OCI-LY7 (cell line): ENCODE data around the gene LHFPL6. TPM values are rescaled to one million over a fixed set of nuclear protein-coding genes. Genes with fewer than 3 reads are reported as not detected.

Experiments used
- BruUV-seq: library from RNA; stranded (reverse); fragments of 400-500 nt; replicated peaks from 2 replicates; lab custom pipeline; 2021; lab: Mats Ljungman, UMichigan
- CTCF ChIA-PET: fragments of 300-600 bp; sonication (Branson Sonifier 250); formaldehyde crosslinking; loops from one replicate; lab custom pipeline; 2022; ENCODE audit warnings: antibody characterized with exemption; ENCODE audit not compliant: unreplicated experiment; lab: Charles Lee
- POLR2A ChIA-PET: fragments of 300-600 bp; sonication (Branson Sonifier 250); formaldehyde crosslinking; loops from one replicate; lab custom pipeline; 2022; ENCODE audit warnings: antibody characterized with exemption; lab: Charles Lee
- DNase-seq: peaks from one replicate; pipeline ENCODE4 v3.0.0-alpha.2; 2015; ENCODE audit warnings: low spot score
- H2AFZ ChIP-seq: fragments of 200-600 bp; sonication (generic), shearing (Covaris generic); 2 replicates; pipeline ENCODE4 v1.6.1; 2014; ENCODE audit warnings: mild to moderate bottlenecking, antibody characterized with exemption, low read length, moderate library complexity
- H3K27ac ChIP-seq: fragments of 200-600 bp; sonication (generic); 2 replicates; pipeline ENCODE4 v1.5.1; 2014; ENCODE audit warnings: mixed run types, low read depth, mild to moderate bottlenecking, moderate library complexity, low read length, inconsistent platforms; ENCODE audit not compliant: poor library complexity, severe bottlenecking
- H3K36me3 ChIP-seq: fragments of 200-600 bp; sonication (generic); 2 replicates; pipeline ENCODE4 v1.6.1; 2014; ENCODE audit warnings: mild to moderate bottlenecking, antibody characterized with exemption, low read length, moderate library complexity, mixed read lengths; ENCODE audit not compliant: insufficient read depth
- H3K4me1 ChIP-seq: fragments of 200-600 bp; sonication (generic); 2 replicates; pipeline ENCODE4 v1.5.1; 2014; ENCODE audit warnings: mild to moderate bottlenecking, low read length; ENCODE audit not compliant: insufficient read depth, poor library complexity, severe bottlenecking
- H3K4me2 ChIP-seq: fragments of 200-600 bp; sonication (generic); 2 replicates; pipeline ENCODE4 v1.6.1; 2014; ENCODE audit warnings: mild to moderate bottlenecking, low read length
- H3K4me3 ChIP-seq: fragments of 200-600 bp; sonication (generic); 2 replicates; pipeline ENCODE4 v1.5.1; 2014; ENCODE audit warnings: mild to moderate bottlenecking, low read depth, low read length; ENCODE audit not compliant: poor library complexity, severe bottlenecking
- H3K79me2 ChIP-seq: fragments of 200-600 bp; sonication (generic); 2 replicates; pipeline ENCODE4 v1.6.1; 2016; ENCODE audit warnings: low read depth, mild to moderate bottlenecking, low read length, moderate library complexity, mixed read lengths; ENCODE audit not compliant: insufficient read depth
- H3K9me2 ChIP-seq: fragments of 200-600 bp; sonication (generic); 2 replicates; pipeline ENCODE4 v1.6.1; 2016; ENCODE audit warnings: mild to moderate bottlenecking, low read length, mixed read lengths; ENCODE audit not compliant: insufficient read depth
- H3K9me3 ChIP-seq: fragments of 200-600 bp; sonication (generic); 2 replicates; pipeline ENCODE4 v1.6.1; 2014; ENCODE audit warnings: mild to moderate bottlenecking, mixed run types, low read length, mixed read lengths
- H4K20me1 ChIP-seq: fragments of 200-600 bp; sonication (generic); 2 replicates; pipeline ENCODE4 v1.6.1; 2014; ENCODE audit warnings: mild to moderate bottlenecking, antibody characterized with exemption, low read length, moderate library complexity, mixed read lengths; ENCODE audit not compliant: insufficient read depth
- CTCF ChIP-seq: fragments of 200-600 bp; sonication (generic); conservative IDR thresholded peaks from 2 replicates; pipeline ENCODE4 v1.5.1; 2014; ENCODE audit warnings: mild to moderate bottlenecking, antibody characterized with exemption, low read length, moderate library complexity, mixed read lengths
- EZH2phosphoT487 ChIP-seq: fragments of 200-600 bp; sonication (generic); IDR thresholded peaks from 2 replicates; pipeline ENCODE4 v1.6.1; 2018; ENCODE audit warnings: low read depth, borderline replicate concordance, mild to moderate bottlenecking, mixed run types, antibody characterized with exemption, low read length, moderate library complexity, mixed read lengths
- intact Hi-C: fragments of 100-400 bp; cut with micrococcal nuclease; formaldehyde crosslinking; loops from one replicate; pipeline ENCODE4 v1.10.0; 2022; ENCODE audit not compliant: unreplicated experiment
- total RNA-seq, 2 experiments: library from RNA; depleted of rRNA in 1 of 2; stranded (reverse); fragments of >200 nt in 1 of 2; shearing (Covaris generic) in 1 of 2; gene quantifications; 2 replicates each; pipeline ENCODE4 v1.2.3, GENCODE V29; 2014 to 2022

Gene LHFPL6
- total RNA-seq, 2 experiments from 2014 or later: 15.1 to 27.7 TPM

GRCh38 chr13:39540929-39541605, 61.9 kb downstream of the LHFPL6 start:
- intact Hi-C loops: no loop called here
- DNase-seq: no peak
- ChIA-PET POLR2A (interaction anchor here (0.6 to 1.1 kb wide), 2 partner anchors 35 to 419 kb away, joined by 3 read pairs; no protein-coding TSS in a partner anchor), CTCF (no interaction called here)
- Histone ChIP-seq H3K9me2 (no peaks in the 10 kb centered on the region), H3K27ac (no peak overlapping the region), H3K4me1 (no peaks in the 10 kb centered on the region), H3K4me3 (no peak overlapping the region), H4K20me1 (no peaks in the 10 kb centered on the region), H3K36me3 (no peaks in the 10 kb centered on the region), H3K9me3 (no peaks in the 10 kb centered on the region), H2AFZ (no peak overlapping the region), H3K4me2 (no peak overlapping the region), H3K79me2 (no peaks in the 10 kb centered on the region)
- TF ChIP-seq EZH2phosphoT487: no peak
- TF ChIP-seq CTCF: no peak
- BruUV-seq: no TSS peak

GRCh38 chr13:39538816-39539790, 63.9 kb downstream of the LHFPL6 start:
- H2AFZ ChIP-seq: no peak overlapping the region
- H3K27ac ChIP-seq: no peak overlapping the region
- POLR2A ChIA-PET: interaction anchor here (0.8 to 0.9 kb wide), 2 partner anchors 15 to 36 kb away, joined by 3 read pairs; no protein-coding TSS in a partner anchor
- H3K4me2 ChIP-seq: no peak overlapping the region
- no peaks in the 10 kb centered on the region for H3K36me3 ChIP-seq
- TF ChIP-seq EZH2phosphoT487 (no peak), CTCF (no peak)
- intact Hi-C loops: no loop called here
- H3K9me2 ChIP-seq: no peaks in the 10 kb centered on the region
- no peaks in the 10 kb centered on the region for H3K4me1 ChIP-seq
- no peaks in the 10 kb centered on the region for H3K79me2 ChIP-seq
- BruUV-seq: no TSS peak
- no peak overlapping the region for H3K4me3 ChIP-seq
- no peaks in the 10 kb centered on the region for H3K9me3 ChIP-seq
- CTCF ChIA-PET: no interaction called here
- no peak for DNase-seq
- H4K20me1 ChIP-seq: no peaks in the 10 kb centered on the region
